ENCODE measurements around the gene LRRFIP1. TPM values are rescaled to one million over a fixed set of nuclear protein-coding genes. Genes with fewer than 3 reads are reported as not detected.
"Not testable (repeated sequence)": the region's sequence is repeated elsewhere in the genome, so short reads cannot be mapped to it uniquely, and the experiment has no call there.

LRRFIP1 gene
- total and polyA plus RNA-seq, 9 donors: 27.4 to 71.1 (median 56.1) TPM

DNA sequence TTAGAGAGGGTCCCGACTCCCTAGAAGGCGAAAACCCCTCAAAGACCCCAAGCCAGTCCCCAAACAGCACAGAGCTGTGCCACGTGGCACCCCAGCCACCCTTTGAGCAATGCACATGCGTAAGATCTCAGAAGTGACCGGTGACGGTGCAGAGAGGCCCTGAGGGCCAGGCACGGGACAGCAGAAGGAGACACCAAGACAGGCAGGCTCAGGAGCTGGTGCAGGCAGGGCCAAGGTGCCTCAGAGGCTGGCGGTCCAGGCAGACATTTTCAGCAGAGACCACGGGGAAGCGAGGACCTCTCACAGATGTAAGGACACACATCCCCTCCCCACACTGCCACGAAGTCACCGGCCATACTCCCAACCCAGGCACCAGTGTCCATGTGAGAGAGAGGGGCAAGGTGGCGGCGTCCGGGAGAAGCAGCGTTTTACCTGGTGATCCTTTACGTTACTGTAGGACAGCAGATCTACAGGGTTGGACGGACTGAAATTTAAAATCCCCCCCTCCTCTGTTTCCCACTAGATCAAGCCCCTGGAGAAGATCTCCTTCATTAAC is 34.9 kb upstream of the LRRFIP1 start:
- Histone ChIP-seq H3K4me1 (ENCODE audit: insufficient read depth) (peaks cover 2% of the 10 kb centered on the region), H3K27ac (no peak overlapping the region)
- intact Hi-C loops (cut with DNase I): loop anchor here in 1 of 4 donors (5.0 kb wide), 1 partner anchor 155 kb away; no protein-coding TSS in a partner anchor

DNA sequence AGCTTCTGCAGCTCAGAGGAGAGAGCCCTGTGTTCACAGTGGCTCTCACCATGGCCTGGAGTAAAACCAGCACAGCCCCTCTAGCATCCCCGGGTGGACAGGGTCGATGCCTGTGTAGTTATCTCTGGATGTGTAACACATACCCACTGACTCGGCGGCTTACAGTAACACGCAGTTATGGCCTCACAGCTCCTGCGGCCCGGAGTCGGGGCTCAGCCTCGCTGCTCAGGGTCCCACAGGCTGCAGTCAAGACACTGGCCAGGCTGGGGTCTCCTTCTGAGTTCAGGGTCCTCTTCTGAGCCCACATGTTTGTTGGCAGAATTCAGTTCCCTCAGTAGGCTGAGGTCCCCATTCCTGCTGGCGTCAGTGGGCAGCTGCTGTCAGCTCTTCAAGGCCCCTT is 34.4 kb upstream of the LRRFIP1 start:
- H3K9me3 ChIP-seq: no peaks in the 10 kb centered on the region
- no peak overlapping the region for H3K27ac ChIP-seq
- no peaks in the 10 kb centered on the region for H3K36me3 ChIP-seq
- intact Hi-C loops (cut with DNase I): loop anchor here in 1 of 4 donors (5.0 kb wide), 1 partner anchor 154 kb away; no protein-coding TSS in a partner anchor
- no peak overlapping the region for H3K4me3 ChIP-seq
- H3K4me1 ChIP-seq (ENCODE audit: insufficient read depth): peaks cover 2% of the 10 kb centered on the region
- peak in 2 of 5 donors; percentile 13 to 19 for DNase-seq
- WGBS, 3 donors: 79 to 87% (median 87%) methylated on average over 10 of the region's 10 CpGs
- no peaks in the 10 kb centered on the region for H3K27me3 ChIP-seq
- no peak for TF ChIP-seq POLR2A (IDR thresholded peaks at IDR 0.05)
- no peak for TF ChIP-seq EP300 (IDR thresholded peaks at IDR 0.05)
- TF ChIP-seq CTCF (IDR thresholded peaks at IDR 0.05): no peak

More for the DNA sequence above, 34.9 kb upstream of the LRRFIP1 start:
- no peaks in the 10 kb centered on the region for H3K9me3 ChIP-seq
- H3K36me3 ChIP-seq: no peaks in the 10 kb centered on the region
- DNase-seq: peak in 2 of 5 donors; percentile 20 to 21
- H3K4me3 ChIP-seq: no peak overlapping the region
- no peaks in the 10 kb centered on the region for H3K27me3 ChIP-seq
- TF ChIP-seq POLR2A (IDR thresholded peaks at IDR 0.05) (no peak), EP300 (IDR thresholded peaks at IDR 0.05) (no peak), CTCF (IDR thresholded peaks at IDR 0.05) (no peak)
- 90 to 95% (median 93%) methylated on average over 18 of the region's 18 CpGs for WGBS, 3 donors

GRCh38 chr2:237593596-237594320 is 33.6 kb upstream of the LRRFIP1 start:
- no peaks in the 10 kb centered on the region for H3K9me3 ChIP-seq
- intact Hi-C loops (cut with DNase I): loop anchor here in 1 of 4 donors (5.0 kb wide), 1 partner anchor 154 kb away; no protein-coding TSS in a partner anchor
- H3K36me3 ChIP-seq: no peaks in the 10 kb centered on the region
- H3K27ac ChIP-seq: no peak overlapping the region
- H3K27me3 ChIP-seq: no peaks in the 10 kb centered on the region
- H3K4me3 ChIP-seq: no peak overlapping the region
- TF ChIP-seq POLR2A (IDR thresholded peaks at IDR 0.05) (no peak), CTCF (IDR thresholded peaks at IDR 0.05) (no peak), EP300 (IDR thresholded peaks at IDR 0.05) (no peak)
- H3K4me1 ChIP-seq (ENCODE audit: insufficient read depth): peaks cover 2% of the 10 kb centered on the region
- whole genome bisulfite sequencing, 3 donors: 92 to 95% (median 95%) methylated on average over 17 of the region's 17 CpGs
- DNase-seq: peak in 2 of 5 donors; percentile 9 to 10

DNA sequence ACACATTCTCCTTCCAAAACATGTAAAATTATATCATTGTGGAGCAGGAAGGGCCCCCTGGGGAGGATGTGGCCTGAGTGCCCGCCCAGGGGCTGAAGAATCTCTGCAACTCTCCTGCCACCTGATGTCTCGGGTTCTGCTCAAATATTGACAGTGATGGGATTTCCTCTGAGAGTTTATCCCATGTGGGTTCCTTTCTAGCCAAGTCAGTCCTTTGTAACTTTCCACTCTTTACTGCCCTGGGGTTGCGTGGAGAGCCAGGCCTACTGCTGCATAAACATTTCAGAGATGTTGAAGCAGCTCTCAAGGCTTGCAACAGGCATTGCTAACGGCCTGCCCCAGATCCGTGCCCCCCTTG is 32.9 kb upstream of the LRRFIP1 start:
- 79 to 80% (median 79%) methylated on average over 5 of the region's 5 CpGs for WGBS, 3 donors
- Histone ChIP-seq H3K36me3 (no peaks in the 10 kb centered on the region), H3K4me1 (ENCODE audit: insufficient read depth) (peaks cover 2% of the 10 kb centered on the region), H3K9me3 (no peaks in the 10 kb centered on the region), H3K27me3 (no peaks in the 10 kb centered on the region), H3K27ac (no peak overlapping the region), H3K4me3 (no peak overlapping the region)
- no peak for TF ChIP-seq EP300 (IDR thresholded peaks at IDR 0.05)
- no peak for TF ChIP-seq CTCF (IDR thresholded peaks at IDR 0.05)
- no peak for TF ChIP-seq POLR2A (IDR thresholded peaks at IDR 0.05)
- peak in 1 of 5 donors; percentile 2 for DNase-seq
- intact Hi-C loops (cut with DNase I): loop anchor here in 1 of 4 donors (5.0 kb wide), 1 partner anchor 153 kb away; no protein-coding TSS in a partner anchor

- H3K9me3 ChIP-seq; H3K27ac ChIP-seq; DNase-seq; H3K36me3 ChIP-seq; H3K4me3 ChIP-seq; H3K4me1 ChIP-seq (ENCODE audit: insufficient read depth); intact Hi-C loops (cut with DNase I); H3K27me3 ChIP-seq: not testable (repeated sequence)
- WGBS, 3 donors: 95 to 96% (median 95%) methylated on average over 5 of the region's 5 CpGs
Measured at GRCh38 chr2:237595829-237596519, 31.4 kb upstream of the LRRFIP1 start.

Data from ovary (tissue), 9 donors.